Measurements from ENCODE around the gene HDGFL2.
"Not testable (repeated sequence)": the region's sequence is repeated elsewhere in the genome, so short reads cannot be mapped to it uniquely, and the experiment has no call there.

Gene HDGFL2

DNA sequence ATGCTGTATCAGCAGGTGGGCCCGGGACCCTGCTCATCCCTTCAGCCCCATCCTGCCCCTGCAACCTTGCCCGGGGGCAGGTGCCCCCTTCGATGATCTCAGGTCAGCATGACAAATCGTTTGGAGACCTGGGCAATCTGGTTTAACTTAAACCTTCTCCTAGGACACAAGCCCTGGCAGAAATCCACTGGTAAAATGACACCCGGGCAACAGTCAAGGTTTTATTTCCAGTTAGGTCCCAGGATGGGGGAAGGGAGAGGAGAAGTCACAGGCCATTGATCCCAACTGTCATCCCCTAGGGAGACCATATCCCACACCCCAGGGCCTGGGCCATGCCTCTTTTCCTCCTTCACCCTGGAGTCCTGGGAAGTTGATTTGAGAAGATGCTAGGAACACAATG is 64.7 kb downstream of the HDGFL2 start:
- DNase-seq (ENCODE audit: low spot score), result no peak

- no peak for DNase-seq (ENCODE audit: low spot score)
Observed at GRCh38 chr19:4537953-4538600, 66.0 kb downstream of the HDGFL2 start.

DNA sequence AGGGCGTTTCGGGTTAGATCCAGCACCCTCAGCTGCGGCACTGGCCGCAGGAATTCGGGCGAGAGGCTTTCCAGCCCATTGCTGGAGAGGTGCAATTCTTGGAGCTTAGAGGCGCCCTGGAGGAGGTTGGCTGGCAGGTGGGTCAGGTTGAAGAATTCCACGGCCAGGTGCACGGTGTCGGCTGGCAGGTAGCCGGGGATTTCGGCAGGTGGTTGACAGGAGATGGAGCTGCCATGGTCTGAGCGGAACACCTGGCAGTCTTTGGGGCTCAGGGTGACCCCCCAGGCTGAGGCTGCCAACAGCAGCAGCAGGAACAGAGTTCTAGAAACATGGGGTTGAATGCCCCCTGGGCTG is 66.5 kb downstream of the HDGFL2 start:
- no peak for DNase-seq (ENCODE audit: low spot score)

- DNase-seq (ENCODE audit: low spot score), result no peak
Observed at GRCh38 chr19:4539169-4539692, 67.1 kb downstream of the HDGFL2 start.

- DNase-seq (ENCODE audit: low spot score), result no peak
Observed at GRCh38 chr19:4539693-4540581, 67.8 kb downstream of the HDGFL2 start, which contains the start of gene LRG1. TSS of gene LRG1 (minus strand) at chr19:4540036. CDS start at chr19:4540013, 23 bp downstream.

GRCh38 chr19:4541114-4541805 is 69.2 kb downstream of the HDGFL2 start:
- DNase-seq (ENCODE audit: low spot score), result no peak

GRCh38 chr19:4541806-4542145 is 69.7 kb downstream of the HDGFL2 start:
- DNase-seq (ENCODE audit: low spot score), result not testable (repeated sequence)

- no peak for DNase-seq (ENCODE audit: low spot score)
Observed at GRCh38 chr19:4542896-4543841, 71.1 kb downstream of the HDGFL2 start.

- DNase-seq (ENCODE audit: low spot score), result no peak
Observed at GRCh38 chr19:4543842-4544647, 71.9 kb downstream of the HDGFL2 start.

GRCh38 chr19:4547303-4548237 is 75.5 kb downstream of the HDGFL2 start:
- DNase-seq (ENCODE audit: low spot score), result no peak

GRCh38 chr19:4548238-4548584 is 76.1 kb downstream of the HDGFL2 start:
- DNase-seq (ENCODE audit: low spot score), result no peak

DNA sequence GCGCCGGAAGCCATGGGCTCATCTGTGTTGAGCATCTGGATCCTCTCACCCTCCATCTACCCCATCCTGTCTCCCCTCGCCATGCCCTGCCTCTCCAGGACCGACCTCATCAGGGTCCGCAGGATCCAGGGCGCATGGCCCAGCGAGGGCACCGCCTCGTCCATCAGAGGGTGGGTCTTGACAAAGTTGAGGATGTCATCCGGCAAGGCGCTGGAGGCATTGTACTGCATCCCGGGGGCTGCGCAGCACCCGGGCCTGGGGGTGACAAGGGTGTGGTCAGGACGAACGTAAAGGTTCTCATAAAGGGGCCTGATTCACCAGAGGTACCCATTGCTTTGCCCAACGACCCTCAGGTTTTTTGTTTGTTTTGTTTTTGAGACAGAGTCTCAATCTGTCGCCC is 77.9 kb downstream of the HDGFL2 start:
- no peak for DNase-seq (ENCODE audit: low spot score)

- no peak for DNase-seq (ENCODE audit: low spot score)
Observed at GRCh38 chr19:4550479-4551050, 78.5 kb downstream of the HDGFL2 start.
